ENCODE results near the gene IGF2R.

DNA sequence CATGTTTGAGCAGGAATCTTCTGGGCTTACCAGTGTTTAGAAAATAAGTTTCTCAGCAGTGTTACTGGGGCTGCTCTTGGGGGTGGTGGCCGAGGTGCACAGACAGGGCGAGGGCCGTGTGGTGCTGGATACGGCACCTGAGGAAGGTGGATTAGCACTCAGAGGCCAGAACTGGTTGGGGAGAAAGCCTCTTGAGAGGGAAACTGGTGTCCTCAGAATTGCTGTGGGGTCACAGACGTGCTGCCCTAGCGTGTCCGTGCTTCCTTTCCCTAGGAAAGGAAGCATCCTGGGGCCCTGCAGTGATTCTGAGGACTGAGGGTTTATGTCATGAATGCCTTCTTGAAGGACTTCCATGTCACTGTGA, 120.6 kb downstream of the IGF2R start:
- TF ChIP-seq, protein P1, sequence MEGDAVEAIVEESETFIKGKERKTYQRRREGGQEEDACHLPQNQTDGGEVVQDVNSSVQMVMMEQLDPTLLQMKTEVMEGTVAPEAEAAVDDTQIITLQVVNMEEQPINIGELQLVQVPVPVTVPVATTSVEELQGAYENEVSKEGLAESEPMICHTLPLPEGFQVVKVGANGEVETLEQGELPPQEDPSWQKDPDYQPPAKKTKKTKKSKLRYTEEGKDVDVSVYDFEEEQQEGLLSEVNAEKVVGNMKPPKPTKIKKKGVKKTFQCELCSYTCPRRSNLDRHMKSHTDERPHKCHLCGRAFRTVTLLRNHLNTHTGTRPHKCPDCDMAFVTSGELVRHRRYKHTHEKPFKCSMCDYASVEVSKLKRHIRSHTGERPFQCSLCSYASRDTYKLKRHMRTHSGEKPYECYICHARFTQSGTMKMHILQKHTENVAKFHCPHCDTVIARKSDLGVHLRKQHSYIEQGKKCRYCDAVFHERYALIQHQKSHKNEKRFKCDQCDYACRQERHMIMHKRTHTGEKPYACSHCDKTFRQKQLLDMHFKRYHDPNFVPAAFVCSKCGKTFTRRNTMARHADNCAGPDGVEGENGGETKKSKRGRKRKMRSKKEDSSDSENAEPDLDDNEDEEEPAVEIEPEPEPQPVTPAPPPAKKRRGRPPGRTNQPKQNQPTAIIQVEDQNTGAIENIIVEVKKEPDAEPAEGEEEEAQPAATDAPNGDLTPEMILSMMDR (optimal IDR thresholded peaks at IDR 0.05 in 1 of 3, IDR thresholded peaks at IDR 0.05 in 1 of 3, conservative IDR thresholded peaks at IDR 0.05 in 1 of 3; ENCODE audit: extremely low read depth in 1 of 3, insufficient read depth in 2 of 3, low read length in 3 of 3) = no peak
- no peak for TF ChIP-seq EZH2 (IDR thresholded peaks at IDR 0.05; ENCODE audit: low read length)

Data from keratinocyte (primary cell).